ENCODE measurements around the gene SDC3.

GRCh38 chr1:30928789-30929134 lies 20.2 kb upstream of the SDC3 start:
- TF ChIP-seq POLR2A (IDR thresholded peaks at IDR 0.05) = no peak
- TF ChIP-seq CTCF (IDR thresholded peaks at IDR 0.05) = no peak
- no peak for TF ChIP-seq POLR2AphosphoS5 (IDR thresholded peaks at IDR 0.05)
- TF ChIP-seq EP300 (IDR thresholded peaks at IDR 0.05) = no peak

All from sigmoid colon (tissue), 4 donors.